Tibial artery (tissue), 4 donors: ENCODE data around the gene PRRC2C.
"Not testable (repeated sequence)": the region's sequence is repeated elsewhere in the genome, so short reads cannot be mapped to it uniquely, and the experiment has no call there.

Experiments used
- DNase-seq, 2 donors: peaks; one replicate each; pipeline ENCODE4 v3.0.0-alpha.2; 2019
- H3K27ac ChIP-seq, 2 donors: fragments of 200-600 bp; sonication (generic) in 1 of 2; 1 replicate in 1 of 2; 2 replicates in 1 of 2; pipeline ENCODE4 v1.5.1; 2018 to 2019; ENCODE audit warnings: mild to moderate bottlenecking in 1 of 2
- H3K27me3 ChIP-seq, 2 donors: fragments of 200-600 bp; sonication (generic) in 1 of 2; one replicate each; pipeline versions ENCODE4 v1.5.1 to v1.6.0; 2016 to 2019
- H3K36me3 ChIP-seq, 3 donors: fragments of 200-600 bp; sonication (generic) in 2 of 3; one replicate each; pipeline ENCODE4 v1.5.1; 2016 to 2019; ENCODE audit warnings: mild to moderate bottlenecking in 2 of 3
- H3K4me1 ChIP-seq, 4 donors: fragments of 200-600 bp; sonication (generic) in 2 of 4; 1 replicate in 3 of 4; 2 replicates in 1 of 4; pipeline ENCODE4 v1.5.1; 2016 to 2019
- H3K4me3 ChIP-seq, 2 donors: fragments of 200-600 bp; sonication (generic) in 1 of 2; 1 replicate in 1 of 2; 2 replicates in 1 of 2; pipeline ENCODE4 v1.5.1; 2018 to 2019; ENCODE audit warnings: mild to moderate bottlenecking in 2 of 2
- H3K9me3 ChIP-seq, 3 donors: fragments of 200-600 bp; sonication (generic) in 1 of 3; one replicate each; pipeline ENCODE4 v1.5.1; 2016 to 2019
- CTCF ChIP-seq, 2 experiments: fragments of 200-600 bp in 1 of 2; fragments of 450-650 bp in 1 of 2; IDR thresholded peaks; one replicate each; pipeline ENCODE4 v1.5.1; 2017 to 2019; ENCODE audit warnings: antibody characterized with exemption in 2 of 2, mild to moderate bottlenecking in 1 of 2, moderate library complexity in 1 of 2
- intact Hi-C: fragments of 100-400 bp; cut with DNase I; formaldehyde crosslinking; loops from one replicate; pipeline ENCODE4 v1.15.0; 2023; ENCODE audit warnings: low total_unique reads

The PRRC2C gene

GRCh38 chr1:171613282-171613681 is 128.0 kb downstream of the PRRC2C start:
- no peak for DNase-seq
- no peaks in the 10 kb centered on the region for H3K36me3 ChIP-seq
- no peak overlapping the region for H3K27ac ChIP-seq
- H3K9me3 ChIP-seq, result no peaks in the 10 kb centered on the region
- no peak for TF ChIP-seq CTCF (IDR thresholded peaks at IDR 0.05)
- intact Hi-C loops, result no loop called here
- H3K4me1 ChIP-seq, result no peaks in the 10 kb centered on the region
- H3K27me3 ChIP-seq, result no peaks in the 10 kb centered on the region
- H3K4me3 ChIP-seq, result no peak overlapping the region

- intact Hi-C loops, H3K4me1 ChIP-seq, DNase-seq, H3K9me3 ChIP-seq, H3K27me3 ChIP-seq, H3K4me3 ChIP-seq, H3K27ac ChIP-seq, H3K36me3 ChIP-seq: not testable (repeated sequence)
Observed at GRCh38 chr1:171615122-171615906, 130.0 kb downstream of the PRRC2C start.

- H3K9me3 ChIP-seq, result no peaks in the 10 kb centered on the region
- no peak for TF ChIP-seq CTCF (IDR thresholded peaks at IDR 0.05)
- no peak overlapping the region for H3K27ac ChIP-seq
- no peaks in the 10 kb centered on the region for H3K27me3 ChIP-seq
- no peak for DNase-seq
- no peaks in the 10 kb centered on the region for H3K36me3 ChIP-seq
- H3K4me1 ChIP-seq, result no peaks in the 10 kb centered on the region
- intact Hi-C loops, result no loop called here
- H3K4me3 ChIP-seq, result no peak overlapping the region
Observed at GRCh38 chr1:171616586-171616985, 131.3 kb downstream of the PRRC2C start.

- no peaks in the 10 kb centered on the region for H3K9me3 ChIP-seq
- no peak for DNase-seq
- intact Hi-C loops, result no loop called here
- H3K27ac ChIP-seq, result no peak within 1 kb of the TSS
- H3K27me3 ChIP-seq, result peaks cover 0 to 2% of the 10 kb centered on the region in 2 donors
- no peaks in the 10 kb centered on the region for H3K36me3 ChIP-seq
- H3K4me1 ChIP-seq, result no peaks in the 10 kb centered on the region
- TF ChIP-seq CTCF (IDR thresholded peaks at IDR 0.05), result no peak
- H3K4me3 ChIP-seq, result no peak within 1 kb of the TSS
Observed at GRCh38 chr1:171622152-171622462, 136.8 kb downstream of the PRRC2C start, which contains the start of gene MYOCOS. Gene MYOCOS, plus strand, starts transcription at chr1:171622243. Its CDS starts 1,641 bp downstream, at chr1:171623884.

GRCh38 chr1:171623651-171624331 is 138.5 kb downstream of the PRRC2C start:
- intact Hi-C loops, result no loop called here
- DNase-seq, result no peak
- Histone ChIP-seq H3K36me3 (no peaks in the 10 kb centered on the region), H3K27ac (no peak overlapping the region), H3K9me3 (no peaks in the 10 kb centered on the region), H3K4me3 (no peak overlapping the region), H3K4me1 (no peaks in the 10 kb centered on the region), H3K27me3 (peaks cover 0 to 2% of the 10 kb centered on the region in 2 donors)
- TF ChIP-seq CTCF (IDR thresholded peaks at IDR 0.05), result no peak

- H3K27ac ChIP-seq, result no peak overlapping the region
- no peaks in the 10 kb centered on the region for H3K36me3 ChIP-seq
- no peak for TF ChIP-seq CTCF (IDR thresholded peaks at IDR 0.05)
- no peak for DNase-seq
- H3K9me3 ChIP-seq, result no peaks in the 10 kb centered on the region
- H3K4me3 ChIP-seq, result no peak overlapping the region
- no peaks in the 10 kb centered on the region for H3K4me1 ChIP-seq
- peaks cover 0 to 2% of the 10 kb centered on the region in 2 donors for H3K27me3 ChIP-seq
- intact Hi-C loops, result no loop called here
Observed at GRCh38 chr1:171625225-171625624, 139.9 kb downstream of the PRRC2C start.
